HG02973 (cell line): ENCODE measurements around the gene IFNGR1.
"Not testable (repeated sequence)": the region's sequence is repeated elsewhere in the genome, so short reads cannot be mapped to it uniquely, and the experiment has no call there.

Experiments used
- ATAC-seq: cut with Tn5 transposase; IDR thresholded peaks from one replicate; pipeline ENCODE4 v1.9.1; 2021; ENCODE audit warnings: moderate library complexity; ENCODE audit not compliant: unreplicated experiment

The IFNGR1 gene

DNA sequence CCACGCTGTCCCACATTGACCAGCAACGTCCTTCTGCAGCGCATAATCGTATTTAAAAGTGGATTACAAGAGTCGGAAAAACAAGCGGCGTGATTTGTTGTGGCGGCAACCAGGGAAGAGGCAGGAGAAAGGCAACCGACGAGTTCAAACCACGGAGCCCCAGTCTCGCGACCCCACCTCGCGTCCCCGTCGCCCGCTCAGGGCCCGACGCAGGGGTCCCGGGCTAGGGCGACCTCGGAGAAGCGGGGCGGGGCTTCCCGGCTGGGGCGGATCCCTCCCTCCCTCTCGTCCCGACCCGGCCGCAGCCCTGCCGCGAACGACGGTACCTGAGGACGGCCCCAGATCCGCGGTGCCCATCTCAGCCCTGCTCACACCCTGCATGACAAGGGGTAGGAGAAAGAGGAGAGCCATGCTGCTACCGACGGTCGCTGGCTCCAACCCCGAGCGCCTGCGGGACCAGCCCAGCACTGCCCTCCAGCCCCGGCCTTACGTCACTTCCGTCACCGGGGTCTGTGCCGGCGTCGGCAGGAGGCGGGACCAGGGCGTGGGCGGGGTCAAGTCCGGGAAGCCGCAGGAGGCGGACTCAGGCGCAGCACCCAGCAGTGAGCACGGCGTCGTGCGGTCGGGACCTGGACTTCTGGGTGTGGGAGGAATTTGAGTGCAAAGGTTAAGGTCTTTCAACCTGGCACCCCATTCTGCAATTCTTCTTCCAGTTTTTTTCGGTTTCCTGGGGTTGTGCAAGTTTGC, at the start of gene IFNGR1:
IFNGR1 (minus strand) TSS at position 469 of the 747 bp plus-strand sequence; CDS start at position 411, 58 bp downstream.
- peak; percentile 77 for ATAC-seq

DNA sequence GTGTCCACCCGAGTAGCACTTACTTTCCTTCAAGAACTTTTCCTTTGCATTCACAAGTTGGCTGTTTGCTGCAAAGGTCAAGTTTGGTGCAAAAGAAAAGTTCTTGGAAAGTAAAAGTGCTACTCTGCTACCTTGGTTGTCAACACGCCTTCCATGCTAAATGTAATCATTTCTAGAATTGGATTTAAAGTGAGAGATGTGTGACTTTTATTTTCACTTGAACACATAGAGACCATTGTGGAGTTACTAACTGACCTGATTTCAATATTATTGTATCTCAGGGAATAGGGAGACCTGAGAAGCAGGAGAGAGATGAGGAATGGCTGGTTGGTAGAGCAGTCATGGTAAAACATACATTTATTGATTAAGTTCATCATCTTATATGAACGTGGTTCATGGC, 49.7 kb upstream of the IFNGR1 start:
- no peak for ATAC-seq

DNA sequence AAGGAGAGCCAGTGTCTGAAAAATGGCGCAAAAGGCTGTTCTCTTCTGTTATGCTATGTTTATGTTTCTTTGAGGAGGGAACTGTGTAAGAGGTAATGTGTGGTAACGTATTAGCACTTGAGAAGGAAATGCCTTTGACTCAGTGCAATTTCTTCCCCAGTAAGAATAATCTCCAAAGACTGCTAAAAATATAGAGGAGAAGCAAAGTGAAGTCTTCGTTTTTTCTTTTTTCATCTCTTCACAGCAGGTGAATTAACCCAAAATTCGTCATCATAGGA, 47.1 kb upstream of the IFNGR1 start:
- ATAC-seq = no peak

DNA sequence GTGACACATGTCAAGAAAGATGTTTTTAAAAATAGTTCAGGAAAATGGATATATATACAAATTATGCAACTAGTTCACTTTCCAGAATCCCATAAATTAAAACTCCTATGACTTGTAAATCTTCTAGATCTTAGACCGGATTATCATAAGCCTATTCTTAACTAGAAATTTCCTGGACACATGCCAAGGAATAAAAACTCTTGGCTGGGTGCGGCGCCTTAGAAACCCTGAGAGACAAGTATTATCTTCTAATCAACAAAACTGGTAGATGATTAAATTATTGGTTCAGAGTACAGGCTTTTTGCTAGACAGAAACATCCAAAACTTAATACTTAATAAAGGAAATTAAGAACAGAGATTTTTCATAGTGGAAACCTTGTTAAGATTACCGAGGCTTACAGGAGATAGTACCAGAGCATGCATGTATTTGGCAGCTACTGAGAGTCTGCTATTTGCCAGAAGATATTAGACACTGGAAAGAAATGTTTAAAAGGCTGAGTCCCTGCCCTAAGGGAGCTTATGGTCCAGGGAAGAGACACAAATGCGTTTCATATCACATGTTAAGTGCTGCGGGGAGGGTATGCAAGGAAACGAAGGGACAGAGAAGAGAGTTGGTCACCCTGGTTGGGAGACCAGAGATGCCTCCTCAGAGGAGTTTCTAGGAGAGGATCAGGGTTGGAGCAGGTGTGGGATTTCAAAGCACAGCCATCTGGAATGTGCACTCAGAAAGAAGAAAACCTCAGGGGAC, 46.5 kb upstream of the IFNGR1 start:
- no peak for ATAC-seq

DNA sequence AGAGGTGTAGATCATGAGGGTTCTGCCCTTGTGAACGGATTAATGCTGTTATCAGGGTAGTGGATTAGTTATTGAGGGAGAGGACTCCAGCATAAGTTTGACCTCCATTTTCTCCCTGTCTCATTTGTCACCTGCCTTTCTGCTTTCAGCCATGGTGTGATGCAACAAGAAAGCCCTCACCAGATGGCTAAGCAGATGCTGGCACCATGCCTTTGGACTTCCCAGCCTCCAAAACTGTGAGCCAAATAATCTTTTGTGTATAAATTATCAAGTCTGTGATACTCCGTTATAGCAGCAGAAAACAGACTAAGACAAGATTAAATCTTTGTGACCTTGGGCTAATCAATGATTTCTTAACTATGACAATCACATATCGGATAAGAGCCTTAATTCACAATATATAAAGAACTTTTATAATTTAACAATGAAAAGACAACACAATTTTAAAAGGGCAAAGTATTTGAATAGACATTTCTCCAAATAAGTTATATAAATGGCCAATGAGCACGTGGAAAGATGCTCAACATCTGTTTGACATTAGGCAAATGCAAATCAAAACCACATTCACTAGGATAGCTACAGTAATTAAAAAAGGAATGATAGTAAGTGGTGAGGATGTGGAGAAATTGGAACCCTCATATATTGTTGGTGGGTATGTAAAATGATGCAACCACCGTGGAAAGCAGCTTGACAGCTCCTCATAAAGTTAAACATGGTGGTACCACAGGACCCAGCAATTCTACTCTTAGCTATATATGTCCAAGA, 45.3 kb upstream of the IFNGR1 start:
- no peak for ATAC-seq

DNA sequence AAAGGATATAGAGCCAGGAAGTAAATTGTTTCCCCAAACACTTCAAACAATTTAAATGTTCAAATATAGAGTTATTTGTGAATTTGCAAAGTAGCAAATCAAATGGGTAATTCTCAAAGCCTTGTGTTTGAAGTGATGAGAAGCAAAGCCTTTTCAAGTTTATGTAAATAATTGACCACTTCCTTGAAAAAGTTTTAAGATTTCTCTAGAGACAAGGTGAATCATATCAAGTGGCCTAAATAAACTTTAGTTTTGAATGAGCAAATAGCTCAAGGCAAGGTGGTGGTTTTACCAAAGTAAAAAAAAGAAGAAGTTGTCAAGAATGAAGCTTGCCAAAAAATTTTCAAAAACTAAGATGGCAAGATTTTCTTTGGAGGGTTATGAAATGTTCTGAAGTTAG, 42.6 kb upstream of the IFNGR1 start:
- no peak for ATAC-seq

DNA sequence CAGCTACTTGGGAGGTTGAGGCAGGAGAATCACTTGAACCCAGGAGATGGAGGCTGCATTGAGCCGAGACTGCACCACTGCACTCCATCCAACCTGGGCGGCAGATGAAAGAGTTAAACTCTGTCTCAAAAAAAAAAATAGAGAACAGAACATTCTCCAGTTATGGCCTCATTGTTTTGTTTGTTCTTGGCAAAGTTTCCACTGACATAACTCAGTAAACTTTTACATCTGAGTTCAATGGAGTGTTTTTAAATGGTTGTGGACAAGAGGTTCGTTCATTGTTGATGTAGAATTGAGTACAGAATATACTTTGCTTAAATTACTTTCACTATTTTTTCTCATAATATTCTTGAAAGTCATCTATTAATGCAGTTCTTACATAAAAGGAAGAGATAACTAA, 42.2 kb upstream of the IFNGR1 start:
- ATAC-seq = no peak

DNA sequence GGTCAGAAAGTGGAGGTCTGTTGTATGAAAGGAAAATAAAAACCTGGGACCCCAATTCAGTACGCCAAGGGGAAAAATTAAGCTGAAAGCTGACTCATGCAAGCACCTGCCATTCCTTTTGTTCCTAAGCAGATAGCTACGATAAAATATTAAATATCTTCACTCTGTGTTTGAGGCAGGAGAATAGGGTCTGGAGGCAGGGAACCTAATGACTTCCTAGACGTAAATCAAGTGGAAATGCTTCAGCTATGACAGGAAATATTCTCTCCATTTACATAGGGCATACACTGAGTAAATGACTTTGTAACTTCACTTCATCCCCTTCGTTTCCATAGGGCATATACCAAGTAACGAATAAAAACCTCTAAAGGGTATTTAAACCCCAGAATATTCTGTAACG, 41.0 kb upstream of the IFNGR1 start:
- ATAC-seq = no peak

DNA sequence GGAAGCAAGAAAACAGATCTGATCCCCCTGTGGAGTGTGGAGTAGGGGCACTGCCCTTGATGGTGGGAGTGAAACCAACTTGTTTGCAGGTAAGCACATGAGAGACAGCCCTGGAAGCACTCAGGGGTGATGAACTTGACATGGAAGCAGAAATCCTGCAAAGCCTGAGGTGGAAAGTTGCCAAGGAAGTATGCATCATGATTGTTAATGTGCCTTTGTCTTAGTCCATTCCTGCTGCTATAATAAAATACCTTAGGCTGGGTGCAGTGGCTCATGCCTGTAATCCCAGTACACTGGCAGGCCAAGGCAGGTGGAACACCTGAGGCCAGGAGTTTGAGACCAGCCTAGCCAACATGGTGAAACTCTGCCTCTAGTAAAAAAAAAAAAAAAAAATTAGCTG, 40.2 kb upstream of the IFNGR1 start:
- ATAC-seq = no peak

DNA sequence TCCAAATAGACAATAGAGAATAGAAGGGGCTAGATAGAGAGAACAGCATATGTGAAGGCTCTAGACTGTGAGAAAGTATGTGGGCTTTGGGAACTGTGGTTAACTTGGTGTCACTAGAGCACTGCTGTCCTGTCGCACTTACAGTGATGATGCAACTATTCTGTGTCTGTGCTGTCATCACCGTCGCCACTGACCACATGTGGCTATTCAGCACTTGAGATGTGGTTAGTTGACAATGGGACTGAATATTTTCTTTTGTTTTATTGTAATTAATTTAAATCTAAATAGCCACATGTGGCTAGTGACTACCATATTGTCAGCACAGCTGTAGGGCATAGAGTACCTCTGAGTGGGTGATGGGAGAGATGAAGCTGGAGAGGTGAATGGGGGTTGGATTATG, 39.0 kb upstream of the IFNGR1 start:
- peak; percentile 64 for ATAC-seq

DNA sequence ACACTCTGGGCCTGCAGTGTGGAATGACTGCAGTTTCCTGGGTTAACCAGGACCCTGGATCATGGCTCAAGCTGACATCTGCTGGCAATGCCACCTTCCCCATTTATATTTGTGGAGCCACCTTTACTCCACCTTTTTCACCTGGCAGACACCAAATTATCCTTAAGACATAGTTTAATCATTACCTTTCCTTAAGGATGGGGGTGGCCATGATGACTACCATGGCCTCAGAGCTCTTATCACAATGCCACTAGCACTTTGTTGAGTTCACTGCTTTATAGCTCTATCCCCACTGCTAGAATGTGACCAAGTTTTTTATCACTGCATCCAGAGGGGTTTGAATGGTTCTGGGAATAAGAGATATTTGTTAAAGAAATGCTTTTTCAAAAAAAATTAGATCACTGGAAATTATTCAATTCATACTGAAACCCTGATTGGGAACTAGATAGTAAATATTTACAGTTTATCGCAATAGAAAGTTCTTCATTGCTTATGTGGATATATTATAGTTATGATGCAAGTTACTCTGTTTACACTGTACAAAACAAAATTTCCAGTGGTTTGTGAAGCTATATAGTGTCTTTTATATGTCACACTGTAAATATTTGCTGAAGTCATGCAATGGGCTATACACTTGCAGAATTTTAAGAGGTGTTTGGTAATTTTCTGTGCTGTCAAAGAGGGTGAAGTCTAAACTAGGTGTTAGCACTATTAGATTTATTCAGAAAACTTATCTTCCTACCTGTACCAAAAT, 37.3 kb upstream of the IFNGR1 start:
- no peak for ATAC-seq

DNA sequence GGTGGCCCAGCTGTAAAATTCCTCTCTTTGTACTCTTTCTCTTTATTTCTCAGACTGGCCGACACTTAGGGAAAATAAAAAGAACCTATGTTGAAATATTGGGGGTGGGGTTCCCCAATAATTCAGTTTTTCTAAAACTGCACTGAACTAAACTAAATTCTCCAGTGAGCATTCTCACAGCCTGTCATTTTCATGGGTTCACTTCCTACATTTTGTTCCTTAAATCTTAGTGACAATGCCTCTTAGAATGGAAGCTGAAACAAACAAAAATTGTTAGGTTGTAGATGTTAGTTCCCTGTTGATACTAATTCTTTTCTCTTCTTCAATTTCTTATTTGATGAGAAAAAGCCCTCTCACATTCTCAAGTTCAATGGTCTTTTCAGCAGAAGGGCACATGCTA, 35.8 kb upstream of the IFNGR1 start:
- no peak for ATAC-seq

DNA sequence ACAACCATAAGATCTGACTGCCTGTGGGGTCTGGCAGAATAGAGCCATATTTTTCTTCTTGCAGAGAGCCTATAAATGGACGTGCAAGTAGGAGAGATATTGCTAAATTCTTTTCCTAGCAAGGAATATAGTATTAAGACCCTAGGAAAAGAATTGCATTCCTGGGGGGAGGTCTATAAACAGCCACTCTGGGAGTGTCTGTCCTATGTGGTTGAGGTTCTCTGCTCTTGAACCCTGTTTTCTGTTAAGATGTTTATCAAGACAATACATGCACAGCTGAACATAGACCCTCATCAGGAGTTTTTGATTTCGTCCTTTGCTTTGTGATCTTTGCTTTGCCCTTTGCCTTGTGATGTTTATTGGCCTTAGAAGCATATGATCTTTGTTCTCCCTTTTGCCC, 35.2 kb upstream of the IFNGR1 start:
- ATAC-seq = not testable (repeated sequence)

DNA sequence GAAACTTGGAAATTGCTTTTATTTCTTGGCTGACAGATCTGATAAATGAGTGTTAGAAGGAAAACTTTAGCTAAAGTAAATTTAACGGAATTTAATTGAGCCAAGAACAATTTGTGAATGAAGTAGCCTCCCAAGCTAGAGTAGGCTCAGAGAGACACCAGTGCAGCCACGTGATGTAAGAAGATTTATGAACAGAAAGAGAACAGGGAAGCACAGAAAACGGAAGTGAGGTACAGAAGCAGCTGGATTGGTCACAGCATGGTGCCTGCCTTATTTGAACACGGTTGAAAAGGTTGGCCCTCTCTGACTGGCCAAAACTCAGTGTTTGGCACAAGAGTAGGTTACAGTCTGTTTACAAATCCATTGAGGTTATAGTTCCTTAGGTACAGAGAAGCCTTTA, 29.5 kb upstream of the IFNGR1 start:
- ATAC-seq = no peak

DNA sequence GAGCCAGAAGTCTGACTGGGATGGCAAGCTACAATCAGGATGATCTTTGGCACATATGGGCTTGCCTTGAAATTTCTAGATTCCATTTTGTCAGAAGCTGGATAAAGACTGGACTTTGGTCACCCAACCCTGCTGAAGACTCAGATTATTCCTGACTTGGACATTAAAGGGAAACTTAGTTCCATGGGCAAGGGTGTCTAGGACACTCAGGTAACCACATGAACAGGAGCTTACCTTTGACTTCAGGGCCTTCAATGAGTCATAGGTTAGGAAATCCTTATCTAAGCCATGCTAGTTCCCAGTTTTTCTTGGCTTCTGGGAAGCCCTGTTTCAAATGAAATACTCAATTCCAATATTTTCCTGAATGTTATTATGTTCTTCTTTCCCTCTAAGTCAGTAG, 28.5 kb upstream of the IFNGR1 start:
- no peak for ATAC-seq

DNA sequence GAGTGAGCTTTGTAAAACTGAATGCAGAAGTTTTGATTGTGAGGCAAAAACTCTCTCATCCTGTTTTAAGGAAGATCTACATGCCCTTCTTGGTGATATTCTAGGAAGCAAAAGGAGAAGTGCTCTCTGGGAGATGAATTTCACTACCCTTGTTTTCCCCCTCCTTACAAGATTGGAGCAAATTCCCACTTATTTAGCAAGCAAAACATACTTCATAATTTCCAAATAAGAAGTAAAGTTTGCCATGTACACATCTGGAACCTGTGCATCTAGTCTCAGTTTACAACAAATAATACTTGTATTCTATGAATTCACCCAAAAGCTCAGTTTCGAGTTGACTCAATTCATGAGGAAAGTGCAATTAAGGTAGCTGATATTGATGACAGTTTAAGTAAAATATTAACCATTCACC, 27.6 kb upstream of the IFNGR1 start:
- no peak for ATAC-seq

DNA sequence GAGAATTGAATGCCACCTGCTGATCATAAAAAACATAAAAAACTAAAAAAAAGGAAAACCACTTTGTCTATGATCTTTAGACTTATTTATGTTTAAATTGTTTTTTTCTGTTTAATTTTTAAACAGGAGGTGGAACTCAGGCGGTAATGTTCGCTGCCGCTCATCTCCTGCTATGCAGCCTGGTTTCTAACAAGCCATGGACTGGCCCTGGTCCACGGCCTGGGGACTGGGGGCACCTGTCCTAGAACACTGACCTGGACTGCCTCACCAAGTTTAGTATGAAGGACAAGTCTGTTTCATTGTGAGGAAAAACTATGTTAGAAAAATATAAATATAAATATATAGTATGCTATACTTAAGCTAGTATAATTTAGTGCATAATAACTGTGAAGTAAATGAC, 27.0 kb upstream of the IFNGR1 start:
- no peak for ATAC-seq

DNA sequence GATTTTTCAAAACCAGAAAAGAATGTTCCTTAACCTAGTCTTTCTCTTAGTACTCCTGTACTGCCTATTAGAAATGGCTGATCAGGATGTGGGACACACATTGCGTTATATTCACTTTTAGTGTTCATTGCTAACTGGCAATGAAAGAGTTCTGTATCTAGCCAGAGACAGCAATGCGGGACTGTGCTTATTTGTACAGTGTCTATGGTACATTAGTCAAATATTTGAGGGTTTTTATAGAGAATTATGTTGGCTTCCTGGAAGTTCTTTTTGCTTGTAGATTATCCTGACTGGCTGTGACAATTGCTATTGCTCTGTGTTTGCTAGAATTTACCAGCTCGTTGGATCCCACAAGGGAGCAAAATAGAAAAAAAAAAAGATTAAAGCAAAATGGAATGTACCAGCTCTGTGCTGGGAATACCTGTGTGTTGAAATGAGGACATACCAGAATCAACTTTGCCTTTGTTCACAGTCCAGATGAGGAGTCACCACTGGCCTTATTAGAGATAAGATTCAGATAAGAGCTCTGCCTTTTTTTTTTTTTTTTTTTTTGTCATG, 22.4 kb upstream of the IFNGR1 start:
- ATAC-seq = no peak

DNA sequence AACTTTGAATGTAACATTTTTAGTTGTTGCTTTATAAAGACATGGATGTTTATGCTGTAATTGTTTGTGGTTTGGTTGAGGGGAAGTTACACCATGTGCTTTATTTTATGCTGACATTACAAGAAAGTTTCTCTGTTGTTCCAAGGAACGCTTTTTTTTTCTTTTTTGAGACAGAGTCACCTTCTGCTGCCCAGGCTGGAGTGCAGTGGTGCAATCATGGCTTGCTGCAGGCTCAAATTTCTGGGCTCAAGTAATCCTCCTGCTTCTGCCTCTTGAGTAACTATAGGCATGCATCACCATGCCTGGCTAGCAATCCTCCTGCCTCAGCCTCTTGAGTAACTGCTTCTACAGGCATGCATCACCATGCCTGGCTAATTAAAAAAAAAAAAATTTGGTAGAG, 21.0 kb upstream of the IFNGR1 start:
- no peak for ATAC-seq

DNA sequence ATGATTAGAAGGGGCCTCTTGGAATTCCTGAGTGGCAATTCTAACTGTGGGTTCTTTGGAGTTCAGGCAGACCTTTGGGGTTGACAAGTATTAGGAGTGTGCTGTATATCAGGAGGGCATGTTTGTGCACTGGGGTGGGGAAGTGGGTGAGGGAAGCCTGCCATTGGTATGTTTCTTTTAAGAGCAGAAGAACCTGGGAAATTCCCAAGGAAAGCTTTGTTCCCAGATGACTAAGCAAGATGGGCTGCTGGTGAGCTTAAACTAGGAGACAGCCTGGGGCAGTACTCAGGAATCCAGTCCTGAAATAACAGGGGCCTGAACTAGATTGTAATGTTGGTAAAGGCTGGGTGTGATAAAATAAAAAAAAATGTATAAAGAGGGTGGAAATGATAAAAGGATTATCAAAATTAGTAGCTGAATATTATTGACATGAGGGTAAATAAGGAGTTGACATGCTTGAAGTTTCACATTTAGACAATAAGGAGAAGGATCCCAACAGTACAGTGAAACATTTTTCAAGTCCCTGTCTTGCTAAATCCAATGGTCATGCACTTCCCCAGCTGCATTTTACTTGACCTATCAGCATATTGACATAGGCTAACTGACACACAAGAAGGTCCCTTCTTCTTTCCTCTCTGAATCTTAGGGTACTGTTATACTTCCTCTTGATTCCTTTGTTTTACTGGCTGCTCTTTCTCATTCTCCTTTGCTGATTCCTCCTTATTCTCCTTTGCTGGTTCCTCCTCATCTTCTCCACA, 18.4 kb upstream of the IFNGR1 start:
- ATAC-seq = no peak
